ENCODE data around the gene PAQR3.
A peak's percentile ranks its signal among the peaks of the same experiment; 100 is the strongest.

PAQR3 gene, protein sequence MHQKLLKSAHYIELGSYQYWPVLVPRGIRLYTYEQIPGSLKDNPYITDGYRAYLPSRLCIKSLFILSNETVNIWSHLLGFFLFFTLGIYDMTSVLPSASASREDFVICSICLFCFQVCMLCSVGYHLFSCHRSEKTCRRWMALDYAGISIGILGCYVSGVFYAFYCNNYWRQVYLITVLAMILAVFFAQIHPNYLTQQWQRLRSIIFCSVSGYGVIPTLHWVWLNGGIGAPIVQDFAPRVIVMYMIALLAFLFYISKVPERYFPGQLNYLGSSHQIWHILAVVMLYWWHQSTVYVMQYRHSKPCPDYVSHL

DNA sequence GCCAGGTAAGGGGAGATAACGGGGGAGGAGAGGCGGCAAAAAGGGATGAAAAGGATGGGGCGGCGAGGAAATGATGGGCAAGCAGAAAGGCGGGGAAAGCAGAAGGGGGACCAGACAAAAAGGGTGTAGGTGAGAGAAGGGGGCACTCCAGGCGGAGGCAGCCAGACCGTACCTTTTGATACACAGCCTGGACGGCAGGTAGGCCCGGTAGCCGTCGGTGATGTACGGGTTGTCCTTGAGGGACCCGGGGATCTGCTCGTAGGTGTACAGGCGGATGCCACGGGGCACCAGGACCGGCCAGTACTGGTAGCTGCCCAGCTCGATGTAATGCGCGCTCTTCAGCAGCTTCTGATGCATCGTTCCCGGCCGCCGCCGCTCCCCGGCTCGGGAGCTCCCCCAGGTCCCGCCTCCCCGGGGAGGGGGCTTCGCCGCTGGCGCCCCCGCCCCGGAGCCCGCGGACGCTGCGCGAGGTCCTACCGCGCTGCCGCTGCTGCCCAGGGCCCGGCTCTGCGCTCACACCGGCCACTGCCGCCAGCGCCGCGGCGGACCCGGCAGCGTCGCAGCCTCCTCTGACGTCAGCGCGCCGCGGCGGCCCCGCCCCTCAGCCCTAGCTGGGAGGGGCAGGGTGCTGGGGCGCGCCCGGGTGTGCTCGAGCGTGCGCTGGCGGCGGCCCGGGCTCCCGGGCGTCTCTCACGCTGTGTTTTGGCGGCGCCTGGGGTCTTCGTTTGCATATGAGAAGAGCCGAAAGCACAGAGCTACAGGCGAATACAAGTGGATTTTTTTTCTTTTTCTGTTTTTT lies at the start of gene PAQR3:
PAQR3 (minus strand) TSS at position 571 of the 799 bp plus-strand sequence; CDS start at position 357, 214 bp downstream.
- peak; percentile 80 for DNase-seq

DNA sequence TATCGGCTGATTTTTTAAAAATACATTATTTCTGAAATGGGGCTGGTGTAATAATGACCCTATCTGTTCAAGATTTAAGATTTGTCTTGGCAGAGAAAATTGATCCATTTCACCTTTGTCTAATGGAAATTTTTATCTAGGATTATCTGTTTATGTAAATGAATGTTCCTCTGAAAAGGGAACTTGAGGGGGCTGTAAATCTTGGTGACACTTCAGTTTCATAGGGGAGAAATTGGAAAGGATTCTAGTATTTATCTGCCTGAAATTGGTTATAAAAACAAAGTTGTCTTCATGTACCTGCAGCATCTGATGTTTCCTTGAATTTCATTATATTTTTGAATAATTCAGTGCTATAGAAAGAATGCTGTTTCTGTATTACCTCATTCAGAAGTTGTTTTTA lies 48.4 kb upstream of the PAQR3 start:
- DNase-seq: no peak

DNA sequence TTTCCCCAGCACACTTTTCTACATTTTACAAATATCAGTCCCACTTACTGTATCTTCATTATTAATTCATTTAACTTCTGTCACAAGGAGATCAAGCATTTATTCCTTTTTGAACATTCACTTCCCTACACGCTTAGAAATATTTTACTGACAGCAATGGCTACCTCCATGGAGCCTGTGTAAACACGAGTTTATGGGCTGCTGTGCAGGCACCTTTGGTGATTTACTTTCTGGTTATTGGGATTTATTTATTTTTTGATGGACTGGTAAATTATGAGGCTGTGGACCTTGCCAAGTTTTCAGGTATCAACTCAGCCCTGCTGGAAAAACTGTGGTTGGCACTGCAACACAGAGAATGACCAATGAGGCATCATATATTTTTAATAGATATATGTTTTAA lies 45.4 kb upstream of the PAQR3 start:
- no peak for DNase-seq

DNA sequence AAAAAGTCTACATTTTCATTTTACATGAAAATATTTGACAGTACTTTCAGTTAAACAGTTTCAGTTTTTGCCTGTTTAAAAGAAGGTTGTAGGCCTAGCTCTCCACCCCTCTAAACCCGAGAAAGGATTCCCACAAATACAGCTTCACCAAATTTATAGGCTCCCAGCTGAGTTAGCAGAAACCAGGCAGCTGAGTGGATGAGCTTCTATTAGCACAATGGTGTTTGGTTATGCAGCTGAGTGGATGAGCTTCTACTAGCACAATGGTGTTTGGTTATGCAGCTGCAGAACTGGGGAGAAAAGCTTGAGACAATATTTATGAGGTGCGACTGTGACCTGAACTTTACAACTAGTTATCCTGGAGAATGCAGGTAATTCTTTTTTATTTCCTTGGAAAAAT lies 36.6 kb upstream of the PAQR3 start:
- DNase-seq: no peak

DNA sequence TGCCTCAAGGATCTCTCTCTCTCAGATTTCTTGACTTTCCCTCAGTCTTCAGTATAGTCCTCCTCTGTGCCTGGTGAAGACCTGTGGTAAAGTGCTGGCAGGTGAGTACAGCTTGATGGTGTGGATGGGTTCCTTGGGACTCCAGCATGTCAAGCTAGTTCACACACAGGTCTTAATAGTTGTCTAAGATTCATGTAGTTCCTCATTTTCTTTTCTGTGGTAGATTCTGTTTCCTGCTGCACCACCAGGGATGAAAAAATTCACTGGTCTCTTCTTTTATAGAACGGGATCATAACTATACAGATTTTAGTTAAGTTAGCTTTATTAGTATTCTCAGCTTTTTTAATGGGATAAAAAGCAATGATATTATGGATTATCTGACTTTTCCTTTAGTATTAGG lies 32.5 kb upstream of the PAQR3 start:
- DNase-seq: no peak

DNA sequence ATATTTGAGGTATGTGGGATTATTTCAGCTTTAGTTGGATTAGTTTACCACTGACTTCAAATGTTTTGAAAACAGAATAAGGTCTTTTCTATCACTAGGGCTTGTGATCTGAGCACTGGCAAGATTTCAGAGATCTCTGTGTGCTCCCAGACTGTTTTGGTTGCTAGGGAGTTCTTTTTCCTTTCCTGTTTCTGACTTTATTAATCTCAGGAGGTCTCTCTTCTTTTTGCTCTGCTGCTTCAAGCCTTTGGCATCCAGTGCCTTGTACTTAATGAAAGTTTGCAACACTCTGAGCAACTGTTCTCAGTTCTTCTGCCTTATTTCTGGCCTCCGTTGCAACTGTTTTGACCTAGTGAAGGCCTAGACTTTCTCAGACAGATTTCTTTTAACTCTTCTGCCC lies 32.1 kb upstream of the PAQR3 start:
- no peak for DNase-seq

DNA sequence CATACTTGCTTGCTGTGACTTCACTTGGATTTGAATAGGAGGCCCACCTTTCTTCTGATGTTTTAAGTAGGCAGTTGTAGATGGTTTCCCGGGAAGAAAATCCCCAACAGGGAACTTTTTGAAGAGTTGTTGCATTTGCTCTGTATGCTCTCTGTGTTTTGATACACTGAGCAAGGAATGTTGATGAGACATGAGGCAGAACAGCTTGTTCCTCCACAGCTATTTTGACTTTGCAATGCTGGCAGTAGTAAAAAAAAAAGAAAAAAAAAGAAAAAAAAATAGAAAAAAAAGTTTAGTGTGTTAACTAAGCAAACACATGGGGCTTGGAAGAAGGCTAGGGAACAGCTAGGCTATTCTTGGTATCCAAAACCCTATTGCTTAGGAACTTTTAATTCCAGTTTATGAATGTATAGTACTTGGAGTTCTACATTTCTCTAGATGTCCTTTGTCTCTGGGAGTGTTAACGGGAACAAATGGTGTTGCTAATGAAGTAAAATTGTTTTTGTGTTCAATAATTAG lies 23.4 kb upstream of the PAQR3 start:
- DNase-seq: no peak

DNA sequence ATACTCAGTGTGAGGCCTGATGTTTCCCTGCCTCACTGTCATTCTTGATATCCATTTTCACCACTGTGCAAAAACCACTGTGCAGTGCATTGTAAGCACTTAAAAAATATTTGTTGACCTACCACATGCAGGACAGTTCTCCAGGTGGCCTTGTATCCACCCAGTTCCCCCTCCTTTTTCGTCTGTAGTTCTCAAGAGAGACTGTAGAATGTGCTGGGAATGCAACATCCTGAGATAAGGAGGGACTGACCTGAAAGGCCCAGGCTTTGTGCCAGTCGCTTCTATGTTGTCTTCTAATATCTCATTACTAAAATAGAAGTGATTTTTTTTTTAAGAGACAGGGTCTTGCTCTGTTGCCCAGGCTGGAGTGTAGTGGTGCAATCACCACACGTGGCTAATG lies 21.7 kb upstream of the PAQR3 start:
- no peak for DNase-seq

DNA sequence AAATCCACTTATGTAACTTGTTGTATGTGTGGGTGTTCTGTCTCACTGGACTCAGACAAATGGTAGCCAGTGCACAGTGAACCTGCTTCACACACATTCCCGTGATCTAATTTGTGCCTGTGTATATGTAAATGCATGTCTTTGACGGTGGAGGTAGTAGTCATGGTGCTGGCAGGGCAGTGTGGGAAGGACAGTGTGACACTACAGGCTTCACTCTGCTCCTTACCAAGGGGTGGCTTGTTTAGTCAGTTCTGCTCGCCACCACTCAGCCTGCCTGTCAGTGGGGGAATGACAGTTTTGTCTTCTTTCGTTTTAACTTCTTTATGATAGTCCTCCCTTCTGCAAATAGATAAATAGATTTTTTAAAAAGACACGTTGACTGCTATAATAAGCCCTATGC lies 17.7 kb upstream of the PAQR3 start:
- DNase-seq: no peak

DNA sequence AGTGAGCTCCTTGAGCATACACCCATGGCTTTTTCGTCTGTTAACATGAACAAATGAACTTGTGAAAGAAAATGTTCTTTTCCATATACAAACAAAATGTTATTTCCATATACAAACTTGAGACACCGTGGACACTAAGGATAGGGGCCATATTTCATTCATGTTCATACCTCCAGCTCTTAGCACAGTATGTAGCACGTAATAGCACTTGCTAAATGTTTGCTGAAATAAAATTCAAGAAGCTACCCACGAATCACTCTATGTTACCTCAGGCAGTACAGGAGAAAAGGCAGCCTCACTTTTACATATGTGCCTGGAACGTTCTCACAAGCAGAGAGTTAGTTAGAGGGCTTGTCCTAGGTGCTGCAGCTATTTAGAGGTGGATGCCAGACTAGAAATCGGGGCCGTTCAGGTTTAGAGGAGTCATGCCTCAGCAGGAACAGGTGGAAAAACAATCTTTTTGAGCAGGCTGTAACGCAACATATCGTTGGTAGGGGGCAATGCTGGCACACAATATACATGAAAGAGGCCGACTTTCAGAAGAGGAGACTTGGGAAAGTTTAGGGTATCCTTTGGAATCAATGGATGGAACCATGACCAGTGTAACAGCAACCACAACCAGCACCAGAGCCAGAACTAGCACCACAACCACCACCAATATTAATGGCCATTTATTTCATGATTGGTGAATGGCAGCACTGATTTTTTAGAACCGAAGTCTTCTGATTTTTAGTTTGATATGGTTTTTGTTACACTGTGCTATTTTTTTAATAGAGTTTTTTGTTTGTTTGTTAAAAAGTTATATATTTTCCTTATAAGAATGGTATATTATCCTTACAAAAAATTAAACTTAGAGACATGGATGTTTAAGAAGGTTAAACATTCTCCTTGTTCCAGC lies 14.8 kb upstream of the PAQR3 start:
- DNase-seq: no peak

DNA sequence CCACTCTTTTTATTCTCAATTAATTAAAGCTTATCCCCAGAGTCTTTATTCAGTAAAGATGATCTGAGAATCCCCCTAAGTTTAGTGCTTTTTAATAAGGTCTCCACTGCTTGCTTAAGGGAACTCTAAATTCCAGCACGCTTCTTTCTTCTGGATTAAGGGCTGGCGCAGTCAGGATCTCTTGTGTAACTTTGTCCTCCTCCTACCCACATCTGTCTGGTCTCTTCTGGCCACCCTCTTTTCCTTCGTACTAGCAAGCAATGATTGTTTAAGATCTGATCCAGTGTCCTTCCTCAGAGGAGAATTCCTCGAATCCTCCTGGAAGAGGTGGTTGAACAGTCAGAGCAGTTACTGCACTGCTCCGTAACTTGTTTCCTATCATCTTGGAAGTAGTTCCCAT lies 14.0 kb upstream of the PAQR3 start:
- DNase-seq: no peak

DNA sequence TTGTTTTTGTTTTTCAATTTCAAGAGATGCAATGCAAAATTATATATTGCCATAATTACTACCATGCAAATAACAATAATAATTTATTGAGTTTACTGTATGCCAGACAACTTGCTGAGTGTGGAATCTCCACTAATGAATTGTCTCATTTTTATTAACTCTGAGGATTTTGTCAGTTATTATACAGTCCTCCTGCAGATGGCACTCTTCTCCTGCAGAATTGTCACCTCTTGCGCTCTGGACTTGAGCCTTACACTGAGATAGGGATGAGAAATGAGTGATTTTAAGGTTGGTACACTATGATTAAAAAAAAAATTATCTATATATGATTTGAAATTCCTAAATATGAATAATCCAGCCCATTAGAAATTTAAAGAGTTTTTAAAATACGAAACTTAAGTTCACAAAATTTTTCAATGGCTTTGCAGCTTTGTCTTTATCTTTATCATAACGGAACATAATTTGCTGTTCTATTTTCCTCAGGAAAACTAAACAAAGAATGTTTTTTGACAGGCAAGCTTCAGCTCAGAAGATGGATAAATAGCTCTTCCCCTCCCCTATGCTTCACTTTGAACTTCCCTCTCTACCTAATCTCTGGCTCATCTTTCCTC lies 12.7 kb upstream of the PAQR3 start:
- peak; percentile 59 for DNase-seq

DNA sequence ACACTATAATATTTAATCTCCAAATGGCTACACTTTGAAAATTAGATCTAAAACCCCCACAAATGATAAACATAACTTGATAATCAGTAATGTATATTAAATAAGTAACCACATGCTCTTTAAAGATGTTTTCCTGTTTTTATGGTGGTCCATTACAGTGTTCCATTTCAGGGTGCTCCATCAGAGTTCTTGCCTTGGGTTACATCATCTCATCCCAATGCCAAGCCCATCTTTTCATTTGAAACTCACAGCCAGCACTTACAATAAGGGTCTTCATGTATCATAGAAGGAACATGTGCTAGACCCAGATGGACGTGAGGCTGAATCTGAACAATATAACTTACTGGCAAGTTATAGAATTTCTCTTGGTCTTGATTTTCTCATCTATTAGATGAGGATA lies 10.5 kb upstream of the PAQR3 start:
- no peak for DNase-seq

DNA sequence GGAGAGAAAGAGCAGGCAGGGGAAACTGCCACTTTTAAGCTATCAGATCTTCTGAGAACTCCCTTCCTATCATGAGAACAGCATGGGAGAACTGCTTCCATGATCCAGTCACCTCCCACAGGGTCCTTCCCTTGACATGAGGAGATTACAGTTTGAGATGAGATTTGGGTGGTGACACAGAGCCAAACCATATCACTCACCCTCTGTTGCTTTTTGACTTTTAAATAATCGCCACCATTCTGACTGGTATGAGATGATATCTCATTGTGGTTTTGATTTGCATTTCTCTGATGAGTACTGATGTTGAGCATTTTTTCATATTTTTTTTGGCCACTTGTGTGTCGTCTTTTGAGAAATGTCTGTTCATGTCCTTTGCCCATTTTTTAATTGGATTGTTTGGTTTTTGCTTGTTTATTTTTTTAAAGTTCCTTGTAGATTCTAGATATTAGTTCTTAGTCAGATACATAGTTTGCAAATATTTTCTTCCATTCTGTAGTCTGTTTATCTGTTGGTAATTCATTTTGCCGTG lies 6.5 kb upstream of the PAQR3 start:
- DNase-seq: no peak

DNA sequence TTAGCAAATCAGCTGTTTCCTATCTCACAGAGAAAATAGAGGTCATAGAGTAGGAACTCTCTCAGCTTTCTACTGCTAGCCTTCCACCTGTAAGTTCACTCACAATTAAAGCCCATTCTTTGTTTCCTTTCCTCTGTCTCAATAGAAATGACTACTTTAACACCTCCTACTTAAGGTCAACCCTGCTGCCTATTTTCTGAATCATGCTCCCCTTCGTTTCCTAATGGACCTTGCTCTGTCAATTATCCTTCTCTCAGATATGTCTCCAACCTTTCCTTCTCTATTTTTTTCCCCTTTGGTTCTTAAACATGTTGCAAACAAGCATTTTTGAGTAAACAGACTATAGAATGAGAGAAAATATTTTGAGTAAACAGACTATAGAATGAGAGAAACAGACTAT lies 5.1 kb upstream of the PAQR3 start:
- DNase-seq: no peak

DNA sequence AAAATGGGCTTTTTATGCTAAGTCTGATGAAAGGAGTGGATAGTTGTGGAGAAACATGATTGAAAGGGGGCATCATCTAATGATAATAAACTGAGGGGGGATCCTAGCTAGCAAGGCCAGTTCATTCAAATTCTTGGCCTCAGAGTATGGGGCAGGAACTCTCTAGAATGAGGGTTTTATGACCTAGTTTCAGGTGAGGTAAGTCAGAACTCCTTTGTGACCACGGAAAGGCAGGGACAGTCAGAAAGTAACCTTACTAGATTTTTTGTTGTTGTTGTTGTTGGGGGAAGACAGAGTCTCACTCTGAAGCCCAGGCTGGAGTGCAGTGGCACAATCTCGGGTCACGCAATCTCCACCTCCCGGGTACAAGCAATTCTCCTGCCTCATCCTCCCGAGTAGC lies 1.5 kb upstream of the PAQR3 start:
- DNase-seq: no peak

DNA sequence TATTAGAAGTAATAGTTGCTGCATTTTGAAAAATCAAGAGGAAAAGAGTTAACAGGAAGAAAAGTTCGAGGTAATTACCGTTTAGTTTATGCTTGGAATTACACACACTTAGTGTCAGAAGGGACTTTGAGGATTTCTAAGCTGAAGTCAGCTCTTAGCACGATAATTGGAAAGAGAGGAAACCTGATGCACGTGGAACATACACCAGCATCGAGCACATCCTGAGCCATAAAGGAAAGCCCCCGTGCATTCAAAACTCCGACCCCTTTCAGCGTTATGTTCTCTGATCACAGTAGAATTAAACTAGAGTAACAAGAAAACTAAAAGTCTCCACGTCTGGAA lies 400 bp upstream of the PAQR3 start:
- DNase-seq: no peak

DNA sequence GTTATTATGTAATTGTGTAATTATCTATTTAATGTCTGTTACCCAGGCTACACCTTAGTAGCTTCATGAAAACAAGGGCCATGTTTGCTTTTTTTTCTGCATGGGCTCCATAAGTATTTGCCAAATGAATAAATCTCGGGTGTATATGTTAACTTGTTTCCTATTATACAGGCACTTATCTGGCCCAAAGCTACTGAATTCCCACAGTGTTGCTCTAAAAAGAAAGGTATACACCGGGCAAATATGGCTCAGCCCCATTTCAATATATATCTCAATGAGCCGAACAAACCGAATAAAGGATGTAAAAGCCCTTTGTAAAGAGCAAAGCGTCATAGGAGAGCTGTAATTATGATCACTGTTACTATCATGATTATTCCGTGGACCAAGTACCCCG lies 767 bp downstream of the PAQR3 start:
- DNase-seq: peak; percentile 30

DNA sequence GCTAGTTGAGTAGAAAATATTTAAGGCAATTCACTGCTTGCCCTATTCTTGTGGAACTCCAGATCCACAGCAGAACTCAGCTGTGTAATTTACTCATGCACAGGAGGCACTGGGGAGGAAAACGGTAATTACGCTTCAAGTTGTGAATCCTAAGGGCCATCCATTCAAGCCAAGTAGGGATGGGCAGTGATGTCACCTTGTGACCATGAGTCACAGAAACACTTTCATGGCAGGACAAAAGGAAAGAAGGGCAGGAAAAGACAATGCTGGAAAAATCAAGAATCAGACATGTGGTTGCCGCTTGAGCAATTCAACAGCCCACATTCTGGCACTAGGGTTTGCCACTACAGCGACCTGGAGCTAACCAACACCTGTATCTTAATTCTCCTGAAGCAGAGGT lies 1.4 kb downstream of the PAQR3 start:
- DNase-seq: no peak

DNA sequence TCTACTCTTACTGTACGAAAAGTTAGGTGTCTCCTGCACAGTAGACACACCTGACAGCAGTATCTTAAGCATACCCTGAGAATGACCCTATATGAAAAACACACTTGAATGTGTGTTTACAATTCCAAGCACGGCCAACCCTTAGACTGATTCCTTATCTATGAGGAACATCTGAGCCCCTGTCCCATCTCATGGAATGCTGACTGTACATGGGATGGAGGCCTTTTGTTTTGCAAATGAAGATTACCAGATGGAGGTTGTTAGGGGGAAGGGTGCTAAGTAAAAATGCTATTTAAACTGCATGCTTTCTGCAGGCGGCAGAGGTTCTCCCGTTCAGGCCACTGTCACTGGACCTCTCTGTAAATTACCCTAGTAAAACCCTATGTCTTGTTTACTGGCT lies 2.2 kb downstream of the PAQR3 start:
- DNase-seq: no peak

DNA sequence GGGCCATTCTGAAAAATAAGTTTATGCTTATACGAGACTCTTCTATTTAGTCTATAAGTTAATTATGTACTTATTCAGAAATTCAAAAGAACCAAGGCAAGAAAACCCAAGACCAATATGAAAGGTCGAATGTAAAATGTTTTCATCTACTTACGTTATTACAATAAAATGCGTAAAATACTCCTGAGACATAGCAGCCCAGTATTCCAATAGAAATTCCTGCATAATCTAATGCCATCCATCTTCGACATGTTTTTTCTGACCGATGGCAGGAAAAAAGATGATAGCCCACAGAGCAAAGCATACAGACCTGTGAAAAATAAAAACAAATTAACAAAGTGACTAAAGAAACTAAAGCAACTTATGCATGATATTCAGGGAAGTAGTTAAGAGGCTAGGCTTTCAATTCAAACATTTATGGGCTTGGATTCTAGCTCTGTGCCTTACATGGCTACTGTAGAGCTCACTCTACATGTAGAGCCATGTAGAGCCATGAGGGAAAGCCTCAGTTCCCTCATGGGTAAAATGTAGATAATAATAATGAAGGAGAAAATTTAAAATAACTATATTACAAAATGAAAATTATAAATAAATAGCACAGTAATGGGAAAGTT lies 9.1 kb downstream of the PAQR3 start:
- DNase-seq: no peak

DNA sequence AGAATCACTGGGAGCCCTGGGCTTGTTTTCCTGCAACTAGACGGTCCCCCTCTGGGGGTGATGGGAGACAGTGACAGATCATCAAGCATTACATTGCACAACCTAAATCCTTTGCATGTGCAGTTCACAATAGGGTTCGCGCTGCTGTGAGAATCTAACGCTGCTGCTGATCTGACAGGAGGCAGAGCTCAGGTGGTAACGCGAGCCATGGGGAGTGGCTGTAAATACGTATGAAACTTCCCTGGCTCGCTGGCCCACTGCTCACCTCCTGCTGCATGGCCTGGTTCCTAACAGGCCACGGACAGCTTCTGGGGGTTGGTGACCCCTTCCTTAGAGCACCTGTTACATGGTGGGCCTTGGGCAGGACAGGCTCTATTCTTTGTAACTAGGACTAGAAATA lies 10.4 kb downstream of the PAQR3 start:
- no peak for DNase-seq
